Pancreas (tissue), 10 donors: Measurements from ENCODE around the gene IL16. TPM values are rescaled to one million over a fixed set of nuclear protein-coding genes. Genes with fewer than 3 reads are reported as not detected.

Source experiments
- ATAC-seq, 4 donors: fragments of 200-7000 bp; cut with Tn5 transposase; one replicate each; pipeline versions ENCODE4 v1.8.0 to v1.9.1; 2020; ENCODE audit warnings: mild to moderate bottlenecking in 4 of 4, moderate library complexity in 4 of 4
- DNase-seq, 6 donors: peaks; one replicate each; pipeline ENCODE4 v3.0.0-alpha.2; 2020
- FAIRE-seq: peaks from 2 replicates; lab custom pipeline; 2012; peaks lifted over from hg19 to GRCh38; lab: Jason Lieb, UNC
- H3K27ac ChIP-seq, 4 donors: fragments of 200-600 bp; sonication (generic); 1 replicate in 3 of 4; 2 replicates in 1 of 4; pipeline versions ENCODE4 v1.5.0 to v1.8.0; 2020
- H3K27me3 ChIP-seq, 4 donors: fragments of 200-600 bp; one replicate each; pipeline ENCODE4 v1.8.0; 2021
- H3K36me3 ChIP-seq, 3 donors: fragments of 200-600 bp; sonication (generic) in 1 of 3; one replicate each; pipeline versions ENCODE4 v1.5.0 to v1.8.0; 2020 to 2021
- H3K4me1 ChIP-seq, 3 donors: fragments of 200-600 bp; one replicate each; pipeline ENCODE4 v1.8.0; 2021
- H3K4me3 ChIP-seq, 4 donors: fragments of 200-600 bp; sonication (generic) in 2 of 4; one replicate each; pipeline versions ENCODE4 v1.5.0 to v1.8.0; 2020 to 2021
- H3K9me3 ChIP-seq, 4 donors: fragments of 200-600 bp; one replicate each; pipeline ENCODE4 v1.8.0; 2021
- WGBS, 2 donors: extraction: QIAGEN DNeasy Blood & Tissue Kit; methylation state at CpG; one replicate each; pipeline ENCODE4 v1.1.7; 2013; 5-methylcytosine and 5-hydroxymethylcytosine counted together
- intact Hi-C, 3 donors: fragments of 100-400 bp; cut with DNase I; formaldehyde crosslinking; loops; one replicate each; pipeline versions ENCODE4 v1.11.1 to v1.14.2; 2022
- polyA plus RNA-seq, 2 donors: library from polyadenylated mRNA; stranded (reverse); fragments of 200-250 nt; gene quantifications; one replicate each; pipeline ENCODE4 v1.2.3, GENCODE V29; 2013
- total RNA-seq, 6 donors: library from RNA; stranded (reverse); fragmentation: NEBNext Ultra II Directional in 4 of 6; extraction: Animal tissue kit (Norgen Biotek cat#: 25700) in 4 of 6; gene quantifications; one replicate each; pipeline versions ENCODE4 v1.2.1 to v1.2.4, GENCODE V29; 2021 to 2023
- TF ChIP-seq, protein P1 (sequence below), 4 donors: fragments of 200-600 bp; sonication (generic) in 3 of 4; IDR thresholded peaks; one replicate each; pipeline versions ENCODE4 v1.5.0 to v1.8.0; 2021; ENCODE audit warnings: antibody characterized with exemption in 4 of 4
- donor health status: healthy with polysubstance abuse.
- donor health status: DM: no; HTN: no; CAD: no; lungs with moderate emphysema.
- donor health status: DM: no; HTN: no; CAD: no.
- donor health status: control.
- donor health status: control.
- donor health status: Bipolar disorder and iron deficiency.
- donor health status: DM: yes; HTN: yes; CAD: no.
- donor health status: DM: no; HTN: no; CAD: no.
- donor health status: DM: no; HTN: no; CAD: no.
- donor health status: DM: yes; HTN: yes; CAD: no.

Gene IL16
- total and polyA plus RNA-seq, 8 donors, result 0.79 to 7.0 (median 2.4) TPM

DNA sequence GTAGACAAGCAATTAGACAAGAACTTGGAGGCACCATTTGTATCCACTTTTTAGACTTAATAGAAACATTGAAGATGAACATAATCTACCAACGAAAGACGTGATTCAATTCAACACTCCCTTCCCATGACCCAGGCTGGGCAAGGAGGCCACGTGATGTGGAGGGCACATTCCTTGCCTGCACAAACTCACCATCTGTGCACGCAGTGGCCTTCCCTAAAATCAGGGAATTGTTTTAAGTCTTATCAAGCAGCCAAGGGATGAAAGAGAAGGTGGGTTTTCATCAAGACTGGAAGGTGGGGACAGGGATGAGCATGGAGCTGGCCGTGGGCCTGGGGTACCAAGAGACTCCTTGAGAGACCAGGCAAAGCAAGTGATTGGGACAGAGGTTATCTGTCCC lies 113.8 kb downstream of the IL16 start:
- TF ChIP-seq, protein P1, sequence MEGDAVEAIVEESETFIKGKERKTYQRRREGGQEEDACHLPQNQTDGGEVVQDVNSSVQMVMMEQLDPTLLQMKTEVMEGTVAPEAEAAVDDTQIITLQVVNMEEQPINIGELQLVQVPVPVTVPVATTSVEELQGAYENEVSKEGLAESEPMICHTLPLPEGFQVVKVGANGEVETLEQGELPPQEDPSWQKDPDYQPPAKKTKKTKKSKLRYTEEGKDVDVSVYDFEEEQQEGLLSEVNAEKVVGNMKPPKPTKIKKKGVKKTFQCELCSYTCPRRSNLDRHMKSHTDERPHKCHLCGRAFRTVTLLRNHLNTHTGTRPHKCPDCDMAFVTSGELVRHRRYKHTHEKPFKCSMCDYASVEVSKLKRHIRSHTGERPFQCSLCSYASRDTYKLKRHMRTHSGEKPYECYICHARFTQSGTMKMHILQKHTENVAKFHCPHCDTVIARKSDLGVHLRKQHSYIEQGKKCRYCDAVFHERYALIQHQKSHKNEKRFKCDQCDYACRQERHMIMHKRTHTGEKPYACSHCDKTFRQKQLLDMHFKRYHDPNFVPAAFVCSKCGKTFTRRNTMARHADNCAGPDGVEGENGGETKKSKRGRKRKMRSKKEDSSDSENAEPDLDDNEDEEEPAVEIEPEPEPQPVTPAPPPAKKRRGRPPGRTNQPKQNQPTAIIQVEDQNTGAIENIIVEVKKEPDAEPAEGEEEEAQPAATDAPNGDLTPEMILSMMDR (IDR thresholded peaks at IDR 0.05), result no peak
- intact Hi-C loops, result no loop called here
- no peak overlapping the region for H3K27ac ChIP-seq
- no peaks in the 10 kb centered on the region for H3K9me3 ChIP-seq
- peaks cover 0 to 13% (median 0%) of the 10 kb centered on the region in 3 donors for H3K36me3 ChIP-seq
- 92 to 96% methylated on average over 5 of the region's 5 CpGs for WGBS, 2 donors
- FAIRE-seq, result no peak
- no peak for DNase-seq
- H3K27me3 ChIP-seq, result no peaks in the 10 kb centered on the region
- ATAC-seq, result no peak
- H3K4me3 ChIP-seq, result no peak overlapping the region
- no peaks in the 10 kb centered on the region for H3K4me1 ChIP-seq

DNA sequence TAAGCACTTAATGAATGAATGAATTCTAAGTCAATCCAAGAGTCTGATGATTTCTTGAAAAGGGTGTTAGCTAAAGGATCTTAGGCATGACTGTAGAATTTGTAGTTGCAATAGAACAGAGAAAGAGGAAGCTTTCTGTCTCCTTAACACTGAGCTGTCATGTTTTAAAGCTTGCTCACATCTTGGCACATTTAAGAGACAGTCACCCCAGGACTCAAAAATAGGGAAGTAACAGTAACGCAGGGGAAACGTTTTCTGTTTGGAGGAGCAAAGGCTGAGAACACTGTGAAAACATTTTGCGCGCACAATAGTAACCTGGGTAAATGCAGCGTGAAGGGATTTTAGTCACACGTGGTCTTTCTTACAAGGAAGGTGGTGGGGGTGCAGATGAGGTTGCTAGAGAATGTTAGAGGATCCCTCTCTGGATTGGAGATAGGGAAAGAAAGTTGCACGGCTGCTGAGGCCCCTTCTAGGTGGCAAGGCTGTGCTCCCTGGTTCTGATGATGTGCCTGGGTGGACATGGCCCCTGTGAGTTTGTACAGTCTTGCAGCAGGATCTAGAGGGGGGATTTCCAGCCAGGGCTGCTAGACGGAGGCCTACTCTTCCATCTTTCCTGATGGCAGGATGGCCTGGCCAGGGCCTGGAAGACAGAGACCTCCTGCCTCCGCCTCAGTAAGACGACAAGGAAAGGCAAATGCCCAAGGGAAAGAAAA lies 115.2 kb downstream of the IL16 start:
- Histone ChIP-seq H3K27ac (peak overlapping the region in 2 of 4 donors; percentile 26 to 39), H3K36me3 (peaks cover 0 to 13% (median 0%) of the 10 kb centered on the region in 3 donors), H3K9me3 (no peaks in the 10 kb centered on the region), H3K4me3 (no peak overlapping the region), H3K27me3 (no peaks in the 10 kb centered on the region), H3K4me1 (no peaks in the 10 kb centered on the region)
- DNase-seq, result no peak
- FAIRE-seq, result no peak
- intact Hi-C loops, result no loop called here
- peak in 3 of 4 donors; percentile 26 to 70 (median 65) for ATAC-seq
- TF ChIP-seq, protein P1 (IDR thresholded peaks at IDR 0.05), result no peak
- WGBS, 2 donors, result 84 to 87% methylated on average over 10 of the region's 10 CpGs

DNA sequence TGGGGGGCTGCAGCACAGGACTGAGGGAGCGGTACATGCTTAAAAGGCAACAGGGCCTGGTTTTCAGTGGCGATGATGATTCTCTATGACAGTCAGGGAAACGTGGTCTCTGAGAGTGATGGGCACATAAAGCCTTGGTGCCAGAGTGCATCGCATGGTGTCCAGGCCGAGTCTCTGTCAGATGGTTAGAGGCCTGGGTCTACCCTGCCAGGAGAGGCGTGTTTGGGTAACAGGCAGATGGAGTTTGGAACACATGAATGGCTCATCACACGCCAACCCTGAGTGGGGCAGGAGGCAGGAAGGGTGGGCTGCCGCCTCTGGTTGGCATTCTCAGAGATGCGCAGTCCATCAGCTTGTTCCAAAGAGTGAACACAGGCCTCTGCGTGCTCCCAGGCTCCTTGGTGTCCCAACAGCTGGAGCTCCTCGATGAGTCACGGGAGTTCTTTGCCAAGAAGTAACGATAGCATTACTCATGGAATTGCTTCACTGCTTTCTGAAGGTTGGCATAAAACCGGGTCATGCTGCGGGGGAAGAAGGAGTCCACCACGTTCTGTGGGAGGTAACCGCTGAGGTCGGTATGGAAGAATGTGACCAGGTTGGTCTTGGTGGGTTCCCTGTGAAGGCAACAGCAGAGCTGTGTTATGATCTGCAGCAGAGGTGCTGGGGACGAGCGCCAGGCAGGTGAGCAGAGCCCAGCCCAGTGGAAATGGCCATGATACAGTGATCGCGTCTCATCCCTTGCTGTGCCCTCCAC lies 116.3 kb downstream of the IL16 start:
- WGBS, 2 donors, result 87% methylated on average over 22 of the region's 22 CpGs
- Histone ChIP-seq H3K27ac (no peak overlapping the region), H3K27me3 (no peaks in the 10 kb centered on the region), H3K4me1 (no peaks in the 10 kb centered on the region), H3K4me3 (no peak overlapping the region), H3K9me3 (no peaks in the 10 kb centered on the region), H3K36me3 (peaks cover 0 to 13% (median 0%) of the 10 kb centered on the region in 3 donors)
- TF ChIP-seq, protein P1 (IDR thresholded peaks at IDR 0.05), result no peak
- no peak for FAIRE-seq
- DNase-seq, result peak in 3 of 6 donors; percentile 8 to 53 (median 41)
- peak; percentile 40 to 79 (median 65) for ATAC-seq
- intact Hi-C loops, result no loop called here

DNA sequence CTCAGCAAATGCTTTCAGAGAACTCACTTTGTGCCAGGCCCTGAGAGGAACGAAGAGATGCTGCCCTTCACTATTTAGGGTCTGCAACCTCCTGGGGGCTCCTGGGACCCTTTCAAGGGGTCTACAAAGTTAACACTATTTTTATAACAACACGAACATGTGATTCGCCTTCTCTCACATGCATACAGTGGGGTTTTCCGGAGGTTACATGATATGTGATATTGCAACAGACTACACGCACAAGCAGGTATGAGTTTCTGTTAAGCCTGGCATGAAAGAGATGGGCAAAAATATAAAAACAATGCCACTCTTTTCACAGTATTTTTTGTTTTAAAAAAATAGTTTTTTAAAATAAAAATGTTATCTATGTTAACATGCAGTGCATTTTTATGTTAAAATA lies 117.0 kb downstream of the IL16 start:
- Histone ChIP-seq H3K4me3 (no peak overlapping the region), H3K27me3 (no peaks in the 10 kb centered on the region), H3K27ac (no peak overlapping the region), H3K9me3 (no peaks in the 10 kb centered on the region), H3K36me3 (peaks cover 0 to 13% (median 0%) of the 10 kb centered on the region in 3 donors), H3K4me1 (no peaks in the 10 kb centered on the region)
- WGBS, 2 donors, result 87 to 88% methylated on average over 5 of the region's 5 CpGs
- ATAC-seq, result no peak
- DNase-seq, result no peak
- TF ChIP-seq, protein P1 (IDR thresholded peaks at IDR 0.05), result no peak
- intact Hi-C loops, result no loop called here
- no peak for FAIRE-seq
